GM19099 (cell line): ENCODE data around the gene SDR42E1.

Source experiments
- POLR2A ChIP-seq: IDR thresholded peaks from 3 replicates; pipeline ENCODE4 v1.6.1; 2011; ENCODE audit warnings: low read depth; ENCODE audit not compliant: insufficient read length; ENCODE audit errors: extremely low read depth

SDR42E1 gene

DNA sequence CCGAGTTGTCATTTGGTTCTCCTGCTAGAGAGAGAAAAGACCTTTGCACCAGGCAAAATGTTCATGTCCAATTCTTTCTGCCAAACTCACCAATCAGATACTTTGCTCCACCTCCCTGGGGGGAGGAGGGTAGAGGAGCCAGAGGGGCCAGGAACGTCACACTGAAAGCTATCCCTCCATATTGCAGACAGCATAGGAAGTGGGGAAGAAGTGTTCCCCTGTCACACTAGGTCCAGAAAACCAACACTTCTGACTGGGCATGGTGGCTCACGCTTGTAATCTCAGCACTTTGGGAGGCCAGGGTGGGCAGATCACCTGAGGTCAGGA lies 33.3 kb upstream of the SDR42E1 start:
- no peak for TF ChIP-seq POLR2A

DNA sequence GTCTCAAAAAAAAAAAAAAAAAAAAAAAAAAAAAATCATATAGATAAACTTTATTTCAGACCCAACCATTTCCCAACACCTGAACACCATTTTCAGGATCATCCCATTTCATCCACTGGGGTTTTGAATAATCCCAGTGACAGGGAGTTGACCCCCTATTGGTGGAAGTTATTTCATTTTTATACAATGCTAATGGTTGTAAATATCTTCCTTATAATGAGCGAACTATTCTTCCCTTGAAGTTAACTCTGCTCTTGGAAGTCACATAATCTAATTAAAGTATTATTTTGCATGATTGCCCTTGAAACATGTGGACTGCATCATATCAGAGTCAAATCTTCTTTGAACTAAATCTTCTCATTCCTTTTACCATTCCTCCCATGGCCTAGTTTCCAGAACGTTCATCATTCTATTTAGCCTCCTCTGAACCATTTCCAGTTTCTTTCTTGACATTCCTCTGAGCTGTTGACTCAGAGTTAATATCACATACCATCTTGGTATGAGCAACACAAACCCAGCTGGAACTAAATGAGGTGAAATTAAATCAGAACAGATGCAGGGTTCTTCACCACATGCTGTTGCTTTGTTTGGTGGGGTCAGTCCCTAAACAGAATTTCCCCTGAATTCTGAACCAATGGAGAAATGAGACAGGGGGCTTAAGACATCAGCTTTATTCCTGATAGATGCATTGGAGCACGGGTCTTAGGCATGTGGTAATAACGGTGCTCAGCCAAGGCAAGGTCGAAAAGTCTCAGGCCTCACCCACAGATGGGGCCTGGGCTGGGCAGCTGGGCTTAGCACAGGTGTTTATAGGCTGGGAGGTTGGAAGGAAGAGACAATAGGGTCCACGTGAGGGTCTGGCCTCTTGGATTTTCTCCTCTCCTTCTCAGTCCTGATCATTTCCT lies 32.7 kb upstream of the SDR42E1 start:
- no peak for TF ChIP-seq POLR2A

DNA sequence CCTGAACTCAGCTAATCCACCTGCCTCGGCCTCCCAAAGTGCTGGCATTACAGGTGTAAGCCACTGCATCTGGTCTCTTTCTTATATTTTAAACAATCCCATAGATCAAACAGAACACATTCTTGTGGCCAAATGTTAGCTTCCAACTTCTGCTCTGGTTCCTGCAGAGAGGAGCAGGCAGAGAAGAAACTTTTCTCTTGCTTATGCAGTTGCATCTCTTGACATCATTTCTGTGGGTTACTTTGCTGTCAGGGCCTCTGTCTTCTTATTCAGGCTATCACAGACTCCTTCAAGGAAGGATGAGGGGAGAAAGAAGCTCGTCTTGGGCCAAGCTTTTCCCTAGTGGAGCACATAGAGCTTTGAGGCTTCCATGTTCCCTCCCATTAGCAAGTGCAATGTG lies 31.6 kb upstream of the SDR42E1 start:
- TF ChIP-seq POLR2A: no peak

DNA sequence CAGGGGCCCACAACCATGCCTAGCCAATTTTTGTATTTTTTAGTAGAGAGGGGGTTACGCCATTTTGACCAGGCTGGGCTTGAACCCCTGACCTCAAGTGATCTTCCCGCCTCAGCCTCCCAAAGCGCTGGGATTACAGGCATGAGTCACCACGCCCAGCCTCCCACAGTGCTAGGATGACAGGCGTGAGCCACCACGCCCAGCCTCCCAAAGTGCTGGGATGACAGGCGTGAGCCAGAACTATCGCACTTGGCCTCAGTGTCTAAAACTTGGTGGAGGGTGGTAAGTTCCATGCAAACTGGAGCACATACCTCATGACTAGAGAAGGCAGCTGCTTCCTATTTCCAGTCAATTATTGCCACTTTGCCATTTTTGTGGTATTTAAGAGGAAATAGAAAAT lies 30.9 kb upstream of the SDR42E1 start:
- TF ChIP-seq POLR2A: no peak

DNA sequence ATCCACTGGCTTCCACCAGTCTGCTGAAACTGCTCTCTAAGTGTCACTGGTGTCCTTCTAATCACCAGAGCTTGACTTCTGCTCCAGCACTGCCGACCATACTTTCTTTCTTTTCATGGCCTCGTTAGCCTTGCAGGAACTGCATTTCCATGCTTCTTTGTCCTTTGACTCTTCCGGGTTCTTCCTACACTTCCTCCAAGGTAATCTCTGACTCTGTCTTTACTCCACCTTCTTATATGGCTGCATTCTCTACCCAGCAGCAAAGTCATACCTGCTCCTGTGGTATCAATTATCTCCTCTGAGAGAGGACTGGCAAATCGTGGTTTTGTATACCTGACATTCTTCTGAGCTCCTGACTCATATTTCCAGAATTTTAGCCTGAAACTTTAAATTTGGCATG lies 30.3 kb upstream of the SDR42E1 start:
- no peak for TF ChIP-seq POLR2A

DNA sequence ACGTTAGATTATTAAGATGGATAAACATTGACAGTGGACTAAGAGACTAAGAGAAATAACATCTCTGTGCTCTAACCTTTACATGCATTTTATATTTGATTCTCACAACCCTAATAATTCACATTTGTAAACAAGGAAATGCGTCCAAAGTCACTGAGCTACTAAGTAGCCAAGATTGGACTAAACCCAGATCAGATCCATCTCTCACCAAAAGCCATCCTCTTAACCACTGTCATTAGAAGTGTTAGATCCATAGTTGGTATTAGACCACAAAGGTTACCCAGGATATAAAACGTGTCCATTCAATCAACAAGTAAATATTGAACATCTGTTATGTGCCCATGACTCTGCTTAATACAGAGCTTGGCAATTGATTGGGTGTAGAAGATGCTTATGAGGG lies 29.0 kb upstream of the SDR42E1 start:
- no peak for TF ChIP-seq POLR2A

DNA sequence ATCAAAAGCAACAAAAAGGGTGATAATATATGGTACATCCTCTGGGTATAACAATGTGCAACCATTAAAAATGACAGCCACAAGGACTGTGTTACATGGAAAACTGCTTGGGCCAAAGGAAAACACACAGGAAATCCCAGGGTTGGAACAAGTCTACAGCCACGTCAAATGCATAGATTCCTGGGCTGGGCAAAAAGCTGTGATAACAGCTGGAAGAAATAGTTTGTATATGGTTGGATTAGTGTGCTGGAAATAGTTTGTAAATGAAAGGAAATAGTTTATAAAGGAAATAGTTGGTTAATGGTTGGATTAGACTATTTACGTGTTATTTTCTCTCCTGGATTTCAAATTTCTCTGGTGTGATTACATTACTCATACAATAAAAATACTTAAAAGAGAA lies 26.4 kb upstream of the SDR42E1 start:
- no peak for TF ChIP-seq POLR2A

DNA sequence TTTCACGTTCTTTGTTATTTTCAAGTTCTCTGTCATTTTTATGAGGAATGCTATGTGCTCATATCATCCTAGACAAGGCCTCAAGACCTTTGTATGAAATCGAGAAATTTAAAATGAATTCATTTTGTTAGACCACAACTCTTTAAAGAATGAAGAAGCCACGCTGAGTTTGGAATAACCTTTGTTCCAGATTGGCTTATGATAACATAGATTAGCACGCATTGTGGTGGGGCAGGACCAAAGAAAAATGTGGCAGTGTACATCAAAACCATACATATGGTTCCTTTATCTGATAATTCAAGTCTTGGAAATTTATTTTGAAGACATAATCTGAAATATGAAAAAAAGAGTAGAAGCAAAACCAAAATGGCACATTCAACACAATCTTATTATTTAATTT lies 26.0 kb upstream of the SDR42E1 start:
- TF ChIP-seq POLR2A: no peak

DNA sequence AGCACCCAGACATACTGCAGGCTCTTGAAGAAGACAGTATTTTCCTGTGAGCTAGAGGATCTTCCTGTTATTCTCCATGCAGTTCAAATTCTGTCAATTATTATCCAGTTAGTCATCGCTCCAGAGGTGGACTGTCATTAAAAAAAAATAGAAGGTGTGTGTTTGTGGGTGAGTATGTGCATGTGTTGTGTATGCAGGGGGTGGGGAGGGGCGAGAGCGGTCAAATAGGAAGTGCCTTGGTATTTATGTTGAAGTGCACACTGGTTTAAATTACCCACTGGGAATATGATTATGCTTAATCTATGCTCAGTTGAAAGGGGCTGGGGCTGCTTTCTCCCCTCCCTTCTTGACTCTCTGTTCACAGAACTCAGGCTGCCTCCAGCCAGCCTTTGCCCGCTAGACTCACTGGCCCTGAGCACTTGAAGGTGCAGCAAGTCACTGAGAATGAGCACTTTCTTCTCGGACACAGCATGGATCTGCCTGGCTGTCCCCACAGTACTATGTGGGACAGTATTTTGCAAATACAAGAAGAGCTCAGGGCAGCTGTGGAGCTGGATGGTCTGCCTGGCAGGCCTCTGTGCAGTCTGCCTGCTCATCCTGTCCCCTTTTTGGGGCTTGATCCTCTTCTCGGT lies 23.8 kb upstream of the SDR42E1 start, which contains the start of gene HSD17B2:
TSS of gene HSD17B2 (plus strand) at position 273 of the 632 bp plus-strand sequence. CDS start at position 445, 172 bp downstream.
- no peak for TF ChIP-seq POLR2A

DNA sequence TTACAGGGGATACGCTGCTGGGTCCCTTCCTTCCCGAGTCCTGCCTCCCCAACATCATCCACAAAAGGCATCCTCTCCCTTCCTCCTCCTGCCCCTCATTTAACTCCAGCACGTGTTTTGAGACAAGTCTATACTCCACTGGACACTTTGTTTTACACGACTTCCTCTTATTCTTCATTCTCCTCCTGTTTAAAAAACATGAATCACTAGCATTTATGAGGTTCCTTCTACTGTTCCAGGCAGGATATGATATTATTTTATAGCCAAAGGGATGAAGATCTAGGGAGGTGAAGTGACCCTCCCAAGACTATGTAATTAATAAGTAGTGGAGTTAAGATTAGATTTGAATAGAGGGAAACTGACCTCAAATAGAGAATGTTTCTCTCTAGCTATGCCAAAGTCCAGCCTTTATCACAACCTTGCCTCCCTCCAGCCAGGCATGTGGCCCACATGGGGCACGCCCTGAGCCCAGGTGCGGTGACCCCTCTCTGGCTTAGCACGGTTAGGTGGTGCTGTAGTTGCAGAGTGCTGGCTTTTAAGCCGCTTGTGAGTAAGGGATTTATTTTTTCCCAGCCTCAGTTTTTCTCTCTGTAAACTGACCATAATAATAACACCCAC lies 22.5 kb upstream of the SDR42E1 start:
- no peak for TF ChIP-seq POLR2A

DNA sequence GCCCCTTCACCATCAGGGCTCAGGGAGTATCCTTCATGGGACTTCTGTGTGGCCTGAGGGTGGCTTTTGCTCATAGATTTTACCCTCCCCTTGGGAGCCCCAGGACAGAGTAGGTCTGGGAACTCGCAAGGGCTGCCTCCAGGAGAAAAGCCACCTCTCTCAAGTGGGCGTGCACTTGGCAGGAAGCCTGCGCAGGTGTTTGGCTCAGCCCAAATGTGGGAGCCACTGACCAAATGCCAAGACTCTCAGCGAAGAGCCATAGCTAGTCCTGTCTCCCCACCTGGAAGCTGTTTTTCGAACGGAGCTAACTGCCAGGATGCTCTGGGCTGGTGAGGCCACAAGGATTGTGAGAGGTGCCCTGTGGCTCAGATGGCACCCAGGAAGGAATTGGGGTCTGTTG lies 21.7 kb upstream of the SDR42E1 start:
- no peak for TF ChIP-seq POLR2A

DNA sequence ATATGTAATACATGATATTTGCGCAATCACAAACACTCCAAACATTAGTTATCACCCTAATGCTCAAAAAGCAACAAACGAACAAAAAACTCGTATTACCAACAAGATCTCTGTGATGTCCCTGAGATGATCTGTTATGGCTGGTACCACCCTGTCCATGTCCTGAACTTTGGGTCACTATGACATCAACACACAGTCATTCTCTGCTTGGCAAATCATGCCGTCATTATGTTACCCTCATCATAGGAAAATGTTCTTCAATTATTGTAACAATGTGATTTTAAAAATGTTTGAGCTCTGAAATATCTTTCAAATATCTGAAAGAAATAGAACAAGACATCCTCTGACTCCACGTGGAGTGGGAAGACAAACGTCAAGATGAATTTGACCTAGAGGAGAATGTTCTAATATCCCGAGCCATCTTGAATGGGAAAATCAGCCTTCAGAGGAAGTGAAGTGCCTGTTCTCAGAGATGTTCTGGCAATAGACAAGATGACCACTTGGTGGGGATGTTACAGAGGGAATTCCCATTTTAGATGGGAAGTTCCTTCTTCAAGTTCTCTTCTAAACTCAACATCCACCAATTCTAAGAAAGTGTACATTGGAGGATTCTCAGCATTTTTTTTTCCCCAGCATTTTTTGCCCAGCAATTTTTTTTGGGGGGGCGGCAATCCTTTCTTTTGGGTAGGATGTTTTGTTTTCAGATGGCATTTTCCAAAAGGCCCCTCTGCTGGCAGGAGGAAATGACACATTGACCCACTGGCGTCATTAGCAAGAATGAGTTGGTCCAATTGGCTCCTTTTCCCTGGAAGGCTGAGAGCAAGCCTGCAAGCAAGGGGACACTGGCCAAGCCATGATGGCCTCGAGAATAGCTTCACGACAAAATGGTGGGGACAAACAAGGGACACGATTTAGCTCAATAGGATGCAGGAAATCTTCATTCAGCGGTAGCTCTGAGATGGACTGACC lies 20.1 kb upstream of the SDR42E1 start:
- TF ChIP-seq POLR2A: no peak

DNA sequence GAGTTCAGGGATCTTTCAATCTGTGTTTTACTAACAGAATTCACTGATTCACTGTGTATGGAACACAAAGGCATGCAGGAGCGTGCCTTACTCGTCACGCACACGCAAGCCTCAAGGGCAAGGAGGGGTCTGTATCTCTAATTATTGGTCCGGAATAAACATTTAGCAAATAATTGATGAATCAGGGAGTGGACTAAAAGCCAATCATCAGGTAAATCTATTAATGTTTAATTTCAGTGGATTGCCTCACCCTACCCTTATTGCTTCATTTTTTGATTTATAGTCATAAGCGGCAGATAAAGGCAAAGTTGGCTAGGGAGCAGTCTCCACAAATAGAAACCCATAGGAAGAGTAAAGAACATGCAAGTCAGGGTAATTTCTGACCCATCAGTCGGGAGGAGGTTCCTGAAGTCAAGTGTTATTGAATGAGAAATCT lies 16.4 kb upstream of the SDR42E1 start:
- no peak for TF ChIP-seq POLR2A

DNA sequence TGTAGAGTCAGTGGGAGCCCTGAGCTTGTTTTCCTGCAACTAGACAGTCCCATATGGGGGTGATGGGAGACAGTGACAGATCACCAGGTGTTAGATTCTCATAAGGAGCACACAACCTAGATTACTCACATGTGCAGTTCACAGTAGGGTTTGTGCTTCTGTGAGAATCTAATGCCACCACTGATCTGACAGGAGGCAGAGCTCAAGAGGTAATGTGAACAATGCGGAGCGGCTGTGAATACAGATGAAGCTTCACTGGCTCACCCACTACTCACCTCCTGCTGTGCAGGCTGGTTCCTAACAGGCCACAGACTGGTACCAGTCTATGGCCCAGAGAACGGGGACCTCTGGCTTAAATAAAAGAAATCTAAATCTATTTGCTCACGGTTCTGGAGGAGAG lies 13.6 kb upstream of the SDR42E1 start:
- TF ChIP-seq POLR2A: no peak

DNA sequence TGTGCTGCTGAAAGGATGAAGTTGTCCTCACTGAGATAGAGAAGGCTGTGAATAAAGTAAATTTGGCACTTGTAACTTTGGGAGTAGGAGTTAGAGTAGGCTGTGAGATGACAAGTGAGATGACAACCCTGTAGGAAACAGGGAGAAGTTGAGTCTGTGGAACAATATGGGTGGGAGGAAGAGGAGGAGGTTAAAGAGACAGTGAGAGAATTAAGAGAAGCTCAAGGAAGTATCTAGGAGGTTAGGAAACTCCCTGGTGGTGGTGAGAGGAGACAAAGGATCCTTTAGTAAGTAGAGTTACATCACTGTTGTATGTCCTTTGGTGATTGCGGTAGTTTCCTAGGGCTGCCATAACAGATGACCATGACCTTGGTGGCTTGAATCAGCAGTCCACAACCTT lies 13.0 kb upstream of the SDR42E1 start:
- TF ChIP-seq POLR2A: no peak
